ENCODE data around the gene ASB1. TPM values are rescaled to one million over a fixed set of nuclear protein-coding genes. Genes with fewer than 3 reads are reported as not detected.

ASB1 gene
- total RNA-seq, 2 donors from 2014 or later: 6.6 to 9.9 TPM

DNA sequence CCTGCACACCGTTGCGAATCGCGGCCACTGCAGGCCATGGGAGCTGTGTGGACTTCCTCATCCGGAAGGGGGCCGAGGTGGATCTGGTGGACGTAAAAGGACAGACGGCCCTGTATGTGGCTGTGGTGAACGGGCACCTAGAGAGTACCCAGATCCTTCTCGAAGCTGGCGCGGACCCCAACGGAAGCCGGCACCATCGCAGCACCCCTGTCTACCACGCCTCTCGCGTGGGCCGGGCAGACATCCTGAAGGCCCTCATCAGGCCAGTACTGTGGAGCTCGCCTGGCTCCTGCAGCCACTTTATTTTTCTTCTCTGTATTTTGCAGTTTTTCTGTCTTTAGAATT lies 9.0 kb downstream of the ASB1 start:
- H3K4me1 ChIP-seq: peaks cover 14% of the 10 kb centered on the region
- H3K36me3 ChIP-seq (replicated peaks in 1 of 2; ENCODE audit: insufficient read depth in 1 of 2, low read depth in 2 of 2): peaks cover 3 to 4% of the 10 kb centered on the region in 2 donors
- no peaks in the 10 kb centered on the region for H3K27me3 ChIP-seq
- DNase-seq (no peak), ATAC-seq (no peak)
- no peaks in the 10 kb centered on the region for H3K9me3 ChIP-seq
- no peak overlapping the region for H3K27ac ChIP-seq
- H3K4me3 ChIP-seq: no peak overlapping the region
- TF ChIP-seq, protein P1, sequence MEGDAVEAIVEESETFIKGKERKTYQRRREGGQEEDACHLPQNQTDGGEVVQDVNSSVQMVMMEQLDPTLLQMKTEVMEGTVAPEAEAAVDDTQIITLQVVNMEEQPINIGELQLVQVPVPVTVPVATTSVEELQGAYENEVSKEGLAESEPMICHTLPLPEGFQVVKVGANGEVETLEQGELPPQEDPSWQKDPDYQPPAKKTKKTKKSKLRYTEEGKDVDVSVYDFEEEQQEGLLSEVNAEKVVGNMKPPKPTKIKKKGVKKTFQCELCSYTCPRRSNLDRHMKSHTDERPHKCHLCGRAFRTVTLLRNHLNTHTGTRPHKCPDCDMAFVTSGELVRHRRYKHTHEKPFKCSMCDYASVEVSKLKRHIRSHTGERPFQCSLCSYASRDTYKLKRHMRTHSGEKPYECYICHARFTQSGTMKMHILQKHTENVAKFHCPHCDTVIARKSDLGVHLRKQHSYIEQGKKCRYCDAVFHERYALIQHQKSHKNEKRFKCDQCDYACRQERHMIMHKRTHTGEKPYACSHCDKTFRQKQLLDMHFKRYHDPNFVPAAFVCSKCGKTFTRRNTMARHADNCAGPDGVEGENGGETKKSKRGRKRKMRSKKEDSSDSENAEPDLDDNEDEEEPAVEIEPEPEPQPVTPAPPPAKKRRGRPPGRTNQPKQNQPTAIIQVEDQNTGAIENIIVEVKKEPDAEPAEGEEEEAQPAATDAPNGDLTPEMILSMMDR (IDR thresholded peaks at IDR 0.05): no peak
- no peak for TF ChIP-seq POLR2A (IDR thresholded peaks at IDR 0.05)
- WGBS, 2 donors: 92 to 96% methylated on average over 18 to 20 of the region's 20 CpGs
- intact Hi-C loops (cut with DNase I): no loop called here

DNA sequence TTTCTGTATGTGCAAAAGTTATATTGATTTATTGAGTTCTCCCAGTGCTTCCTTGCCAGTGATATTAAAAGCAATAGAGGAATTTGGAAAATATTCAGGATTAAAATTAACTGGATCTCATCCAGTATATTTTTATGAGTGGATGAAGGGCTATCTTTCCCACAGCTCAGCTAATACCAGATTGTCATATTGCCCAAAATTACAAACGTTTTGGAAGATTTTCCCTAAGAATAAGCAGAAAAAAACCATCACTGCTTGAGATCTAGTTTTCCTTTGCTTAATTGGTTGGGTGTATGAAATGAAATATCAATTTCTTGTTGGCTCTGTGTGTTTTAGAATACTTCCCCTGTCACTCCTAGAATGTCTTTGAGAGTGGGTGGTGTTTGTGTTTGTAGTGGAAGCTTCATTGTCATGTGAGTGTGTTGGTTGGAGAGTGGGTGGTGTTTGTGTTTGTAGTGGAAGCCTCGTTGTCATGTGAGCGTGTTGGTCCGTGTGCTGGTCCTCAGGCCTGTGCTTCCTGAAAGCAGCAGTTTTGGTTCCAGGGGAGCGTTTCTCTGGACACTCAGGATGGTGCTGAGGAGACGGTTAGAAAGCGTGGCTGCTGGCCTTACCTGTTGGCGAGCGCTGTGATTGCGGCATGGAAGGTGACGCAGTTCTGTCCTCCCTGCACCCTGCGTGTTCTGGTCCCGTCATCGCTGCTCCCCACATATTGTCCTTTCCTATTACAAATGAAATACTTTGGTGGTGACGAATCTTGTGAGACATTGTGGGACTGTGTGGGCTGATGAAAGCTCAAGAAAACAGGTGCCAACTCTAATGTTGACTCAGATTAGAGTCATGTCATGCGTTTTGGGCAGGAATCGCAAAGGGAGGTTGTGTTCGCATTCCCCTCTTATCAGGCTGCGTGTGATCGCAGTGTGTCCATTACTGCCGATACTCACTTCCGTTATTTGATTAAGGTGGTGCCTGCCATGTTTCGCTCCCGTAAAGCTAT lies 12.4 kb downstream of the ASB1 start:
- 77 to 80% methylated on average over 24 of the region's 24 CpGs for WGBS, 2 donors
- intact Hi-C loops (cut with DNase I): no loop called here
- H3K9me3 ChIP-seq: no peaks in the 10 kb centered on the region
- DNase-seq (peak in 1 of 4 donors; percentile 36), ATAC-seq (peak; percentile 64)
- TF ChIP-seq POLR2A (IDR thresholded peaks at IDR 0.05): no peak
- TF ChIP-seq, protein P1 (IDR thresholded peaks at IDR 0.05): no peak
- peaks cover 17% of the 10 kb centered on the region for H3K4me1 ChIP-seq
- peak overlapping the region in 1 of 4 donors; percentile 0 for H3K27ac ChIP-seq
- H3K27me3 ChIP-seq: no peaks in the 10 kb centered on the region
- no peak overlapping the region for H3K4me3 ChIP-seq
- H3K36me3 ChIP-seq (replicated peaks in 1 of 2; ENCODE audit: insufficient read depth in 1 of 2, low read depth in 2 of 2): peaks cover 3 to 4% of the 10 kb centered on the region in 2 donors

- no peak for DNase-seq
- Histone ChIP-seq H3K27ac (no peak overlapping the region), H3K36me3 (replicated peaks in 1 of 2; ENCODE audit: insufficient read depth in 1 of 2, low read depth in 2 of 2) (peaks cover 3 to 10% of the 10 kb centered on the region in 2 donors), H3K27me3 (no peaks in the 10 kb centered on the region), H3K4me3 (no peak overlapping the region), H3K4me1 (peaks cover 17% of the 10 kb centered on the region), H3K9me3 (no peaks in the 10 kb centered on the region)
- WGBS, 2 donors: 89% methylated on average over 2 of the region's 2 CpGs
- TF ChIP-seq POLR2A (IDR thresholded peaks at IDR 0.05): no peak
- TF ChIP-seq, protein P1 (IDR thresholded peaks at IDR 0.05): no peak
- intact Hi-C loops (cut with DNase I): no loop called here
- ATAC-seq: no peak
These were observed 13.2 kb downstream of the ASB1 start for GRCh38 chr2:238439917-238440316.

- intact Hi-C loops (cut with DNase I): no loop called here
- Histone ChIP-seq H3K4me3 (no peak overlapping the region), H3K36me3 (replicated peaks in 1 of 2; ENCODE audit: insufficient read depth in 1 of 2, low read depth in 2 of 2) (peaks cover 2 to 10% of the 10 kb centered on the region in 2 donors), H3K9me3 (no peaks in the 10 kb centered on the region), H3K4me1 (peaks cover 17% of the 10 kb centered on the region), H3K27me3 (no peaks in the 10 kb centered on the region), H3K27ac (no peak overlapping the region)
- WGBS, 2 donors: 71 to 79% methylated on average over 4 of the region's 4 CpGs
- ATAC-seq (no peak), DNase-seq (no peak)
- TF ChIP-seq, protein P1 (IDR thresholded peaks at IDR 0.05): no peak
- no peak for TF ChIP-seq POLR2A (IDR thresholded peaks at IDR 0.05)
These were observed 13.6 kb downstream of the ASB1 start for GRCh38 chr2:238440331-238440730.

Measured in body of pancreas (tissue), 4 donors.